ENCODE results near the gene ZNHIT2. TPM values are rescaled to one million over a fixed set of nuclear protein-coding genes. Genes with fewer than 3 reads are reported as not detected.

Gene ZNHIT2
- polyA plus RNA-seq, 1 donor (not counting 4 experiments of a cell fraction or from before 2014, with no cell fraction given): 2.6 TPM

- Histone ChIP-seq H3K4me3 (ENCODE audit: control insufficient read depth in 2 of 3, extremely low read depth in 1 of 3, insufficient read depth in 2 of 3, low read depth in 1 of 3, low read length in 3 of 3) (no peak overlapping the region), H3K27ac (ENCODE audit: control insufficient read depth, insufficient read depth, low read length) (no peak overlapping the region), H3K9me3 (ENCODE audit: control insufficient read depth, low read depth, low read length) (no peaks in the 10 kb centered on the region), H2AFZ (ENCODE audit: control insufficient read depth, low read length) (no peak overlapping the region), H3K36me3 (ENCODE audit: control insufficient read depth in 2 of 2, extremely low read depth in 1 of 2, insufficient read depth in 2 of 2, low read length in 2 of 2) (peaks cover 19 to 28% of the 10 kb centered on the region in 2 experiments), H3K79me2 (ENCODE audit: control insufficient read depth, insufficient read depth, low read length) (peaks cover 12% of the 10 kb centered on the region), H3K27me3 (ENCODE audit: control insufficient read depth, extremely low read depth, insufficient read depth, low read length) (no peaks in the 10 kb centered on the region), H3K4me1 (ENCODE audit: control insufficient read depth, extremely low read depth, insufficient read depth, low read length) (peaks cover 7% of the 10 kb centered on the region), H3K4me2 (ENCODE audit: control insufficient read depth, extremely low read depth, insufficient read depth, low read depth, low read length) (no peak overlapping the region), H3K9ac (ENCODE audit: control insufficient read depth, extremely low read depth, insufficient read depth, low read length) (no peak overlapping the region), H4K20me1 (ENCODE audit: control insufficient read depth, extremely low read depth, insufficient read depth, low read length) (no peaks in the 10 kb centered on the region), H3K9me1 (ENCODE audit: control insufficient read depth, extremely low read depth, insufficient read depth, low read length) (no peaks in the 10 kb centered on the region)
- FAIRE-seq: no peak
- TF ChIP-seq CTCF (optimal IDR thresholded peaks at IDR 0.05 in 1 of 3, IDR thresholded peaks at IDR 0.05 in 1 of 3, conservative IDR thresholded peaks at IDR 0.05 in 1 of 3; ENCODE audit: extremely low read depth in 1 of 3, insufficient read depth in 2 of 3, low read length in 3 of 3) (no peak), EZH2 (IDR thresholded peaks at IDR 0.05; ENCODE audit: low read length) (no peak)
- DNase-seq (ENCODE audit: low read depth, low spot score): no peak
- dilution Hi-C loops (cut with MboI; ENCODE audit: extremely low pct_ligation_motif_present, low sequenced_read_pairs): no loop called here
Measured at GRCh38 chr11:65089621-65090020, 27.9 kb downstream of the ZNHIT2 start.

GRCh38 chr11:65087827-65088226 is 29.7 kb downstream of the ZNHIT2 start:
- no peak for FAIRE-seq
- no peak overlapping the region for H3K4me3 ChIP-seq (ENCODE audit: control insufficient read depth in 2 of 3, extremely low read depth in 1 of 3, insufficient read depth in 2 of 3, low read depth in 1 of 3, low read length in 3 of 3)
- no peak overlapping the region for H2AFZ ChIP-seq (ENCODE audit: control insufficient read depth, low read length)
- no peak overlapping the region for H3K27ac ChIP-seq (ENCODE audit: control insufficient read depth, insufficient read depth, low read length)
- H3K36me3 ChIP-seq (ENCODE audit: control insufficient read depth in 2 of 2, extremely low read depth in 1 of 2, insufficient read depth in 2 of 2, low read length in 2 of 2): peaks cover 19 to 28% of the 10 kb centered on the region in 2 experiments
- TF ChIP-seq CTCF (optimal IDR thresholded peaks at IDR 0.05 in 1 of 3, IDR thresholded peaks at IDR 0.05 in 1 of 3, conservative IDR thresholded peaks at IDR 0.05 in 1 of 3; ENCODE audit: extremely low read depth in 1 of 3, insufficient read depth in 2 of 3, low read length in 3 of 3) (no peak), EZH2 (IDR thresholded peaks at IDR 0.05; ENCODE audit: low read length) (no peak)
- H3K9me3 ChIP-seq (ENCODE audit: control insufficient read depth, low read depth, low read length): no peaks in the 10 kb centered on the region
- dilution Hi-C loops (cut with MboI; ENCODE audit: extremely low pct_ligation_motif_present, low sequenced_read_pairs): no loop called here
- H3K9ac ChIP-seq (ENCODE audit: control insufficient read depth, extremely low read depth, insufficient read depth, low read length): no peak overlapping the region
- no peaks in the 10 kb centered on the region for H3K27me3 ChIP-seq (ENCODE audit: control insufficient read depth, extremely low read depth, insufficient read depth, low read length)
- no peaks in the 10 kb centered on the region for H3K9me1 ChIP-seq (ENCODE audit: control insufficient read depth, extremely low read depth, insufficient read depth, low read length)
- H3K4me1 ChIP-seq (ENCODE audit: control insufficient read depth, extremely low read depth, insufficient read depth, low read length): peaks cover 12% of the 10 kb centered on the region
- no peaks in the 10 kb centered on the region for H4K20me1 ChIP-seq (ENCODE audit: control insufficient read depth, extremely low read depth, insufficient read depth, low read length)
- peaks cover 25% of the 10 kb centered on the region for H3K79me2 ChIP-seq (ENCODE audit: control insufficient read depth, insufficient read depth, low read length)
- DNase-seq (ENCODE audit: low read depth, low spot score): no peak
- no peak overlapping the region for H3K4me2 ChIP-seq (ENCODE audit: control insufficient read depth, extremely low read depth, insufficient read depth, low read depth, low read length)
